Tibial artery (tissue), 4 donors: Measurements from ENCODE around the gene APOL1.

Experiments
- DNase-seq, 2 donors: peaks; one replicate each; pipeline ENCODE4 v3.0.0-alpha.2; 2019
- H3K27ac ChIP-seq, 2 donors: fragments of 200-600 bp; sonication (generic) in 1 of 2; 1 replicate in 1 of 2; 2 replicates in 1 of 2; pipeline ENCODE4 v1.5.1; 2018 to 2019; ENCODE audit warnings: mild to moderate bottlenecking in 1 of 2
- H3K27me3 ChIP-seq, 2 donors: fragments of 200-600 bp; sonication (generic) in 1 of 2; one replicate each; pipeline versions ENCODE4 v1.5.1 to v1.6.0; 2016 to 2019
- H3K36me3 ChIP-seq, 3 donors: fragments of 200-600 bp; sonication (generic) in 2 of 3; one replicate each; pipeline ENCODE4 v1.5.1; 2016 to 2019; ENCODE audit warnings: mild to moderate bottlenecking in 2 of 3
- H3K4me1 ChIP-seq, 4 donors: fragments of 200-600 bp; sonication (generic) in 2 of 4; 1 replicate in 3 of 4; 2 replicates in 1 of 4; pipeline ENCODE4 v1.5.1; 2016 to 2019
- H3K4me3 ChIP-seq, 2 donors: fragments of 200-600 bp; sonication (generic) in 1 of 2; 1 replicate in 1 of 2; 2 replicates in 1 of 2; pipeline ENCODE4 v1.5.1; 2018 to 2019; ENCODE audit warnings: mild to moderate bottlenecking in 2 of 2
- H3K9me3 ChIP-seq, 3 donors: fragments of 200-600 bp; sonication (generic) in 1 of 3; one replicate each; pipeline ENCODE4 v1.5.1; 2016 to 2019
- CTCF ChIP-seq, 2 experiments: fragments of 200-600 bp in 1 of 2; fragments of 450-650 bp in 1 of 2; IDR thresholded peaks; one replicate each; pipeline ENCODE4 v1.5.1; 2017 to 2019; ENCODE audit warnings: antibody characterized with exemption in 2 of 2, mild to moderate bottlenecking in 1 of 2, moderate library complexity in 1 of 2
- intact Hi-C: fragments of 100-400 bp; cut with DNase I; formaldehyde crosslinking; loops from one replicate; pipeline ENCODE4 v1.15.0; 2023; ENCODE audit warnings: low total_unique reads

Gene APOL1

GRCh38 chr22:36291831-36292740 lies 39.2 kb downstream of the APOL1 start:
- Histone ChIP-seq H3K36me3 (peaks cover 84 to 97% (median 89%) of the 10 kb centered on the region in 3 donors), H3K4me1 (peaks cover 0 to 1% (median 0%) of the 10 kb centered on the region in 4 donors), H3K27me3 (no peaks in the 10 kb centered on the region), H3K9me3 (no peaks in the 10 kb centered on the region), H3K4me3 (no peak overlapping the region), H3K27ac (no peak overlapping the region)
- no peak for TF ChIP-seq CTCF (IDR thresholded peaks at IDR 0.05)
- intact Hi-C loops: no loop called here
- peak in 1 of 2 donors; percentile 65 for DNase-seq

DNA sequence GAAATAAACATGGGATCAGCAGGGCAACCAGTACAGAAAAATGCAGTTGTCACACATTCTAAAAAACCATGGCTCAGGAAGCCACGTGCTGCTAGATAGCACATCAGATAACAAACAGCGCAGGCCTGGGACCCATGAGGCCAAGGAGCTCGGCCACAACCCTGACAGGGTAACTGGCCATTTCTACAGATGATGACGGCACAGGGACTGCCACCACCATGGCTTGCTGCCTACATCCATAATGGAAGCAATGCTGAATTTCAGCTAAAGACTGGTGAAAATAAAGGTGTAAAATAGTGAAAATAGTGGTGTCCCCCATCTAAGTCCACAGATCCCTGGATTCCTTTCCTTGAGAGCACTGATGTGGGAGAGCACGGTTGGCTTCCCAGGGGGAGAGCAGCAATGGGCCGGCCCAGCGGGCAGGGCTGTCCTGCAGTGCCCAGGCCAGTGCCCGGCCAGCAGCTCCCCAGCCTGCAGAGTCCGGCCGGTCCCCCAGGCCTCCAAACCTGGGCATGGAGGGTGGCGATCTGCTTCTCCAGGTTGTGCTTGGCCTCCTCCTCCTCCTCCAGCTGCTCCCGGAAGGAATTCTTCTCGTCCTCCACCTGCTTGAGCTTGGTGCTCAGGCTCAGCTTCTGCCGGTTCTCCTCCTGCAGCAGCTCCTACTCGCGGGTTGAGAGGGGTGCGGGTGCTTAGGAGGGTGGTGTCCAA lies 40.0 kb downstream of the APOL1 start:
- no peak for TF ChIP-seq CTCF (IDR thresholded peaks at IDR 0.05)
- no peaks in the 10 kb centered on the region for H3K4me1 ChIP-seq
- intact Hi-C loops: no loop called here
- no peak overlapping the region for H3K27ac ChIP-seq
- H3K9me3 ChIP-seq: no peaks in the 10 kb centered on the region
- H3K36me3 ChIP-seq: peaks cover 84 to 97% (median 89%) of the 10 kb centered on the region in 3 donors
- no peaks in the 10 kb centered on the region for H3K27me3 ChIP-seq
- H3K4me3 ChIP-seq: no peak overlapping the region
- DNase-seq: peak in 1 of 2 donors; percentile 64

DNA sequence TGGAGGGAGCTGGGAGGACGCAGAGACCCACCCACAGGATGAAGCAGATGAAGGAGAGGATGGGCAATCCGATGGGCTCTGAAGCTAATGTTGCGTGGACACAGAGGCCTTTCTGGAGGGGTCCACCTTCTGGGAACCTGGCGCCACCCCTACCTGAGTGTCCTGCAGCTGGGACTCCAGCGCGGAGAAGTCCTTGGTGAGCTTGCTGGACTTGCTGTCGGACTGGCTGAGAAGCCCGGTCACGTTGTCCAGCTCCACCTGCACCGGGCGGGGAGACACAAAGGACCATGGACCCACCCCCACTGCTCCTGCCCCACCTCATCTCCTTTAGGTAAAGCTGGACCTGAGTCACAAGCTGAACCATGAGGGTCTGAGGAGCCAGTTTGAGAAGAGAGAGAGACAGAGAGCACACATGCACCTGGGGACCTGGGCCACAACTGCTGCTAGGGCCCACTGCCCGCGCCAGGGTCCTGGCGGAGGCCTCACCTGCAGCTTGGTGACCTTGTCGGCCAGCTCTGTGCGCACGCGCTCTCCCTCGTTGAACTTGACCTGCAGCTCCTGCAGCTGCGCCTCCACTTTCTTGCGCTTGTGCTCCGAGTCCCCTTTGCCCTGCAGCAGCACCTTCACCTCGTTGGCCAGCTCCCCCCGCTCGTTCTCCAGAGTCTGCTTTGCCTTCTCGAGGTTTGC lies 40.8 kb downstream of the APOL1 start:
- H3K4me3 ChIP-seq: no peak overlapping the region
- H3K36me3 ChIP-seq: peaks cover 84 to 97% (median 89%) of the 10 kb centered on the region in 3 donors
- H3K27me3 ChIP-seq: no peaks in the 10 kb centered on the region
- no peak for TF ChIP-seq CTCF (IDR thresholded peaks at IDR 0.05)
- H3K27ac ChIP-seq: no peak overlapping the region
- intact Hi-C loops: no loop called here
- no peaks in the 10 kb centered on the region for H3K9me3 ChIP-seq
- DNase-seq: peak in 1 of 2 donors; percentile 64
- H3K4me1 ChIP-seq: no peaks in the 10 kb centered on the region

DNA sequence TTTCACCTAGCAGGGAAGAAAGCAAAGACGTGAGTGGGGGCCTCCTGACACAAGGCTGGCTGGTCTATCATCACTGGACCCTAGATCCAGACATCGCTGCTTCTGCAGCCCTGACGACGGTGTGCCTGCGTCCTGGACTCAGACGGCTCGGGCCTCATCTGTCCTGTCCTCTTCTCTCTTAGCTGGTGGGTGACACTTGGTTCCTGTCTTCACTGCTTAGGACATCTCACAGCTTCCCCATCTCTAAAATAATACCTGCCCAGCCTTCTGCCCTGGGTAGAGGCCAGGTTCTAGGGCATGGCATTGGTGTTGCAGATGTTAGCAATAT lies 41.3 kb downstream of the APOL1 start:
- intact Hi-C loops: no loop called here
- no peaks in the 10 kb centered on the region for H3K9me3 ChIP-seq
- peak in 1 of 2 donors; percentile 44 for DNase-seq
- no peaks in the 10 kb centered on the region for H3K4me1 ChIP-seq
- H3K4me3 ChIP-seq: no peak overlapping the region
- H3K27ac ChIP-seq: no peak overlapping the region
- no peaks in the 10 kb centered on the region for H3K27me3 ChIP-seq
- H3K36me3 ChIP-seq: peaks cover 84 to 97% (median 89%) of the 10 kb centered on the region in 3 donors
- no peak for TF ChIP-seq CTCF (IDR thresholded peaks at IDR 0.05)

DNA sequence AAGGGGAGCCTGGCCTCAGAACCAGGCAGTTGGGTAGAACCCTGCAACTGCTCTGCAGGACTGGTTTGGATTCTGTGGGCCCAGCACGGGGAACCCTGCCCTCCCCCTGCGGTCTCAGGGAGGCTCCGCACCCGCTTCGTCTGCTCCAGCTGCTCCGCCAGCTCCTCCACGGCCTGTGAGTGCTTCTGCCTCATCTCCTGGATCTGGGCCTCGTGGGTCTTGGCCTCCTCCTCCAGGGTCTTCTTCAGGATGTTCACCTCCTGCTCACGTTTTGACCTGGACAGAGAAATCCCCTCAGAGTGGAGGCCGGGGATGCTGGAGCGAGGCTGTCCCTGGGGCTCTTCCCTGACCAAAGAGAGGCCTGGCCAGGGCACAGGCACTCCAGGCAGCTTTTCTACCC lies 41.9 kb downstream of the APOL1 start:
- H3K27ac ChIP-seq: peak overlapping the region in 1 of 2 donors; percentile 14

More for the DNA sequence above, 41.9 kb downstream of the APOL1 start:
- H3K9me3 ChIP-seq: no peaks in the 10 kb centered on the region
- intact Hi-C loops: no loop called here
- H3K27me3 ChIP-seq: no peaks in the 10 kb centered on the region
- no peaks in the 10 kb centered on the region for H3K4me1 ChIP-seq
- peaks cover 84 to 97% (median 89%) of the 10 kb centered on the region in 3 donors for H3K36me3 ChIP-seq
- TF ChIP-seq CTCF (IDR thresholded peaks at IDR 0.05): no peak
- peak in 1 of 2 donors; percentile 62 for DNase-seq
- H3K4me3 ChIP-seq: no peak overlapping the region
